Measurements from ENCODE around the gene MKX. TPM values are rescaled to one million over a fixed set of nuclear protein-coding genes. Genes with fewer than 3 reads are reported as not detected.

Gene MKX
- total RNA-seq, 1 donor from 2014 or later, result 3.9 TPM

DNA sequence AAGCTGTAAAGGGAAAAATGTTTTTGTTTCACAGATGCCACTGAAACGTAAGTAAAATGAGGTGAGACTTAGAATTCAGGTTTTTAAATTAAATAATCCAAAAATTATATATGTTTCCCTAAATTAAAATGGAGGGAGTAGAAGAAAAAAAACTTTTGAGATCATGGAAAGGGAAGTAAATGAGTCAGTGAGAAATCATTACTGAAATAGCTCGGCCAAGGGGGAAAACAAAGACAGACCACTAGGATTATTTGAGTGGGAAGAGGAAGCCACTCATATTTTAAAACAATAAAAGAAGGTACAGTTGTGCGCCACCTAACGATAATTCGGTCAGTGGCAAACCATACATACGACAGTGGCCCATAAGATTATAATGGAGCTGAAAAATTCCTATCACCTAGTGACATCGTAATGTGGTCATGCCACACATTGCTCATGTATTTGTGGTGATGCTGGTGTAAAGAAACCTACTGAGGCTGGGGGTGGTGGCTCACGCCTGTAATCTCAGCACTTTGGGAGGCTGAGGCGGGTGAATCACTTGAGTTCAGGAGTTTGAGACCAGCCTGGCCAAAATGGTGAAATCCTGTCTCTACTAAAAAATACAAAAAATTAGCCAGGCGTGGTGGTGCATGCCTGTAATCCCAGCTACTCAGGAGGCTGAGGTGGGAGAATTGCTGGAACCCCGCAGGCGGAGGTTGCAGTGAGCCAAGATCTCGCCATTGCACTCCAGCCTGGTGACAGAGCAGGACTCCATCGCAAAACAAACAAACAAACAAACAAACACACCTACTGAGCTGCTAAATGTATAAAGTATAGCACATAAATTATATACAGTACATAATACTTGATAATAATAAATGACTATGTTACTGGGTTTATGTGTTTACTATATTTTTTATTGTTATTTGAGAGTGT, 64.7 kb downstream of the MKX start:
- peaks cover 2% of the 10 kb centered on the region for H3K4me1 Mint-ChIP-seq (ENCODE audit: low read depth, unreplicated experiment)
- Histone ChIP-seq H3K4me1 (ENCODE audit: insufficient read depth, low read length) (no peaks in the 10 kb centered on the region), H4K20me1 (ENCODE audit: insufficient read depth, low read length) (no peaks in the 10 kb centered on the region), H3K4me3 (ENCODE audit: insufficient read depth, low read depth, low read length) (no peak overlapping the region), H3K79me2 (ENCODE audit: insufficient read depth, low read length) (no peaks in the 10 kb centered on the region), H3K9me3 (ENCODE audit: insufficient read depth, low read depth, low read length) (no peaks in the 10 kb centered on the region), H3K4me2 (ENCODE audit: low read length) (no peak overlapping the region), H3K27me3 (ENCODE audit: insufficient read depth, low read length) (no peaks in the 10 kb centered on the region), H2AFZ (ENCODE audit: low read depth, low read length) (no peak overlapping the region), H3K27ac (ENCODE audit: low read depth, low read length) (no peak overlapping the region), H3K9ac (ENCODE audit: low read length) (no peak overlapping the region), H3K36me3 (ENCODE audit: insufficient read depth, low read length) (no peaks in the 10 kb centered on the region)
- H3K4me3 Mint-ChIP-seq (ENCODE audit: unreplicated experiment), result no peak overlapping the region
- DNase-seq (ENCODE audit: low read depth), result peak; percentile 46
- FAIRE-seq, result no peak
- no peak for TF ChIP-seq EZH2 (IDR thresholded peaks at IDR 0.05; ENCODE audit: insufficient read depth, low read length)
- TF ChIP-seq, protein P1, sequence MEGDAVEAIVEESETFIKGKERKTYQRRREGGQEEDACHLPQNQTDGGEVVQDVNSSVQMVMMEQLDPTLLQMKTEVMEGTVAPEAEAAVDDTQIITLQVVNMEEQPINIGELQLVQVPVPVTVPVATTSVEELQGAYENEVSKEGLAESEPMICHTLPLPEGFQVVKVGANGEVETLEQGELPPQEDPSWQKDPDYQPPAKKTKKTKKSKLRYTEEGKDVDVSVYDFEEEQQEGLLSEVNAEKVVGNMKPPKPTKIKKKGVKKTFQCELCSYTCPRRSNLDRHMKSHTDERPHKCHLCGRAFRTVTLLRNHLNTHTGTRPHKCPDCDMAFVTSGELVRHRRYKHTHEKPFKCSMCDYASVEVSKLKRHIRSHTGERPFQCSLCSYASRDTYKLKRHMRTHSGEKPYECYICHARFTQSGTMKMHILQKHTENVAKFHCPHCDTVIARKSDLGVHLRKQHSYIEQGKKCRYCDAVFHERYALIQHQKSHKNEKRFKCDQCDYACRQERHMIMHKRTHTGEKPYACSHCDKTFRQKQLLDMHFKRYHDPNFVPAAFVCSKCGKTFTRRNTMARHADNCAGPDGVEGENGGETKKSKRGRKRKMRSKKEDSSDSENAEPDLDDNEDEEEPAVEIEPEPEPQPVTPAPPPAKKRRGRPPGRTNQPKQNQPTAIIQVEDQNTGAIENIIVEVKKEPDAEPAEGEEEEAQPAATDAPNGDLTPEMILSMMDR (IDR thresholded peaks at IDR 0.05; ENCODE audit: insufficient read depth, low read depth, low read length), result no peak
- no peaks in the 10 kb centered on the region for H3K36me3 Mint-ChIP-seq (ENCODE audit: low read depth, unreplicated experiment)
- no peaks in the 10 kb centered on the region for H3K27me3 Mint-ChIP-seq (ENCODE audit: low read depth, unreplicated experiment)
- no peak overlapping the region for H3K27ac Mint-ChIP-seq (ENCODE audit: unreplicated experiment)
- H3K9me3 Mint-ChIP-seq (ENCODE audit: unreplicated experiment), result no peaks in the 10 kb centered on the region

DNA sequence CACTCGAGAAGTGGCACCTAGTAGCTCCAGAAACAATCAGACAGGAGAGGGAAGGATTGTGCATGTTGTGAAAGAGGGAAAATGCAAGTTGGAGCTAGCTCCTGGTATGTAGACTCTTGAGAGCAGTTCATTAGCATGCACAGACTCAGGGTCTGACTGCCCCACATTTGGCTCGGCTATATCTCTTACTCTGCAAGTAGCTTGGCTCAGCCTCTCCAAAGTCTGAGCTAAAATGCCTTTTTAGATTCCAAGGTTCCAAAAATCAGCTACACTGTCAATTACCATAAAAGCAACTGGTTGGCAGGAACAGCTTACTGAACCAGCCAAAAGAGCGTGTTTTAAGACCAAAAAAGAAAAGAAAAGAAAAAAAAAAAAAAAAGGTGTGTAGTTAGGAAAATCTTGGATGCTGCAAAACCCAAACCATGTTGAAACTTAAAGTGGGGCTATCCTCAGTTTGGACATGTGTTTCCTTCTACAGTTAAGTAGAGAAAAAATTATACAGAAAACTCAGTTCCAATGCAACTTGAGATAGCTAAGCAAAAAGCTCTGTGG, 65.5 kb downstream of the MKX start:
- FAIRE-seq (no peak), DNase-seq (ENCODE audit: low read depth) (peak; percentile 42)
- H3K36me3 ChIP-seq (ENCODE audit: insufficient read depth, low read length), result no peaks in the 10 kb centered on the region
- H2AFZ ChIP-seq (ENCODE audit: low read depth, low read length), result no peak overlapping the region
- no peak overlapping the region for H3K9ac ChIP-seq (ENCODE audit: low read length)
- Mint-ChIP-seq H3K4me3 (ENCODE audit: unreplicated experiment) (no peak overlapping the region), H3K27me3 (ENCODE audit: low read depth, unreplicated experiment) (no peaks in the 10 kb centered on the region), H3K27ac (ENCODE audit: unreplicated experiment) (no peak overlapping the region), H3K4me1 (ENCODE audit: low read depth, unreplicated experiment) (peaks cover 2% of the 10 kb centered on the region), H3K9me3 (ENCODE audit: unreplicated experiment) (no peaks in the 10 kb centered on the region), H3K36me3 (ENCODE audit: low read depth, unreplicated experiment) (no peaks in the 10 kb centered on the region)
- no peaks in the 10 kb centered on the region for H3K9me3 ChIP-seq (ENCODE audit: insufficient read depth, low read depth, low read length)
- no peak overlapping the region for H3K27ac ChIP-seq (ENCODE audit: low read depth, low read length)
- H4K20me1 ChIP-seq (ENCODE audit: insufficient read depth, low read length), result no peaks in the 10 kb centered on the region
- no peaks in the 10 kb centered on the region for H3K79me2 ChIP-seq (ENCODE audit: insufficient read depth, low read length)
- no peak overlapping the region for H3K4me2 ChIP-seq (ENCODE audit: low read length)
- no peaks in the 10 kb centered on the region for H3K4me1 ChIP-seq (ENCODE audit: insufficient read depth, low read length)
- TF ChIP-seq EZH2 (IDR thresholded peaks at IDR 0.05; ENCODE audit: insufficient read depth, low read length), result no peak
- TF ChIP-seq, protein P1 (IDR thresholded peaks at IDR 0.05; ENCODE audit: insufficient read depth, low read depth, low read length), result no peak
- H3K27me3 ChIP-seq (ENCODE audit: insufficient read depth, low read length), result no peaks in the 10 kb centered on the region
- no peak overlapping the region for H3K4me3 ChIP-seq (ENCODE audit: insufficient read depth, low read depth, low read length)
